NB4 (cell line): ENCODE results near the gene ME3.
"Not testable (repeated sequence)": the region's sequence is repeated elsewhere in the genome, so short reads cannot be mapped to it uniquely, and the experiment has no call there.

ENCODE experiments used
- DNase-seq: peaks from one replicate; pipeline ENCODE4 v3.0.0; 2010; ENCODE audit warnings: low read depth
- H3K4me3 ChIP-seq: one replicate; pipeline ENCODE4 v1.5.1; 2011; ENCODE audit warnings: mild to moderate bottlenecking, low read depth, low read length, moderate library complexity
- CTCF ChIP-seq: IDR thresholded peaks from one replicate; pipeline ENCODE4 v1.5.1; 2012; ENCODE audit warnings: low read depth, low read length
- MAX ChIP-seq: IDR thresholded peaks from 2 replicates; pipeline ENCODE4 v1.6.1; 2011; ENCODE audit warnings: low read depth, low read length
- MYC ChIP-seq: IDR thresholded peaks from 2 replicates; pipeline ENCODE4 v1.6.1; 2011; ENCODE audit warnings: low read depth, low read length
- POLR2A ChIP-seq: IDR thresholded peaks from 2 replicates; pipeline ENCODE4 v1.6.1; 2011; ENCODE audit warnings: mild to moderate bottlenecking; ENCODE audit not compliant: insufficient read length; ENCODE audit errors: extremely low read depth

ME3 gene

DNA sequence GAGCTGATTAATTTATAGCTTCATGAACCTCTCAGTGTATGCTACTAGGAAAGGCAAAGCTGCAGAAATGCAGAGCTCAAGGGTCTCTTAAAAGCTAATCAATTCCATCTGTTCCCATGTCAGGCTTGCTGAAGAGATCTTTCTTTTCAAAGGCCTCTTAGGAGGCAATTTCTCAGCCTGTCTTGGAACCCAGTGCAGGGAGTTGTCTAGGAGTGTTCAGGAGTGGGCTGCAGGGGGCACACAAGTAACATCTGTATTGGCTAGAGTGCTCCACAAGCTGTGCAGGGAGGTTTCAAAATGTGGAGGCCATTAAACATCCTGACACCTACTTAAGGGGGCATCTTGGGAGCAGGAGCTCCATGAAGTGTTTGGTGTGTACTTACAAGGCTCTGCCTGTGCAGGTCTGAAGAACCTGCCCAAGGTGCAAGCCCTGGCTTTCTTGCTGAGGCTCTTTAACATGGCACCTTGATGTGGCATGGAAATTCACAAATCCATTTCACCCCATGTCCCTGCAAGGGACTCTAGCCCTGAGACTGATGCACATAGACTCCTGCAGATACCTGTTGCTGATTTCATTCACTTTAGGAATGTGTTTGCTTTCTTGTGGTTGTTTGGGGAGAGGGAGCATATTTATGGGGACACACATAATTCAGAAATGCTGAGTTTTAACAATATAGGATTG is 134.7 kb downstream of the ME3 start:
- DNase-seq, result peak; percentile 21
- H3K4me3 ChIP-seq, result no peak overlapping the region
- TF ChIP-seq MYC (no peak), MAX (no peak), POLR2A (no peak), CTCF (no peak)

DNA sequence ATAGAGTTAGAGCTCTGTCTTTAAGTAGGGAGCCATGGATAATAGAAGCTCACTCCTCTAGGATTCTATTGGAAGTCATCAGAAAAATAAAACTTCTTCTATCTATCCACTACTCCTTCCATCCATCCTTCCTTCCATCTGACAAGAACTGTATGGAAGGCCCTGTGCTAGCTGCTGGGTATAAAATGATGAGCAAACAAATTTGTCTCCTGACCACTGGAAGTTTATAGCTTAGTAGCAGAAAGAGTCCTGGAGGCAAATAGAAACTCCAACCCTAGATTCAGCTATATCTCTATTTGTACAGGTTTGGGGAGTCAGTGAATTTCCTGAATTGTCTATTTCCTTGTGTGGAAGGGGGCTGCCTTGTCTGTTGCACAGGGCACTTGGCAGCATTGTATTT is 136.6 kb downstream of the ME3 start:
- TF ChIP-seq MYC (no peak), POLR2A (no peak), MAX (no peak), CTCF (no peak)
- DNase-seq, result no peak

GRCh38 chr11:86524620-86525352 is 147.6 kb downstream of the ME3 start:
- no peak overlapping the region for H3K4me3 ChIP-seq
- DNase-seq, result no peak
- TF ChIP-seq MYC, result no peak
- no peak for TF ChIP-seq MAX
- no peak for TF ChIP-seq POLR2A
- no peak for TF ChIP-seq CTCF

More for the DNA sequence above, 136.6 kb downstream of the ME3 start:
- H3K4me3 ChIP-seq, result no peak overlapping the region

GRCh38 chr11:86523738-86524619 is 148.4 kb downstream of the ME3 start:
- DNase-seq, result no peak
- TF ChIP-seq MYC, result no peak
- no peak for TF ChIP-seq MAX
- TF ChIP-seq POLR2A, result no peak
- no peak for TF ChIP-seq CTCF
- no peak overlapping the region for H3K4me3 ChIP-seq

DNA sequence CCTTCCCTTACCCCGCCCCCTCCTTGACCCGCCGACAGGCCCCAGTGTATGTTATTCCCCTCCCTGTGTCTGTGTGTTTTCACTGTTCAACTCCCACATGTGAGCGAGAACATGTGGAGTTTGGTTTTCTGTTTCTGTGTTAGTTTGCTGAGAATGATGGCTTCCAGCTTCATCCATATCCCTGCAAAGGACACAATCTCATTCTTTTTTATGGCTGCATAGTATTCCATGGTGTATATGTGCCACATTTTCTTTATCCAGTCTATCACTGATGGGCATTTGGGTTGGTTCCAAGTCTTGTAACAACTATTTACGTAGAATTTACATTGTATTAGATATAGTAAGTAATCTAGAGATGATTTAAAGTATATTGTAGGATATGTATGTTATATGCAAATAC is 149.9 kb downstream of the ME3 start:
- DNase-seq, result not testable (repeated sequence)

More for the DNA sequence above, 149.9 kb downstream of the ME3 start:
- H3K4me3 ChIP-seq, result not testable (repeated sequence)
